ENCODE measurements around the gene RPS2. TPM values are rescaled to one million over a fixed set of nuclear protein-coding genes. Genes with fewer than 3 reads are reported as not detected.

Gene RPS2
- total RNA-seq, 4 donors from 2014 or later = 2,603 to 4,441 (median 3,196) TPM

DNA sequence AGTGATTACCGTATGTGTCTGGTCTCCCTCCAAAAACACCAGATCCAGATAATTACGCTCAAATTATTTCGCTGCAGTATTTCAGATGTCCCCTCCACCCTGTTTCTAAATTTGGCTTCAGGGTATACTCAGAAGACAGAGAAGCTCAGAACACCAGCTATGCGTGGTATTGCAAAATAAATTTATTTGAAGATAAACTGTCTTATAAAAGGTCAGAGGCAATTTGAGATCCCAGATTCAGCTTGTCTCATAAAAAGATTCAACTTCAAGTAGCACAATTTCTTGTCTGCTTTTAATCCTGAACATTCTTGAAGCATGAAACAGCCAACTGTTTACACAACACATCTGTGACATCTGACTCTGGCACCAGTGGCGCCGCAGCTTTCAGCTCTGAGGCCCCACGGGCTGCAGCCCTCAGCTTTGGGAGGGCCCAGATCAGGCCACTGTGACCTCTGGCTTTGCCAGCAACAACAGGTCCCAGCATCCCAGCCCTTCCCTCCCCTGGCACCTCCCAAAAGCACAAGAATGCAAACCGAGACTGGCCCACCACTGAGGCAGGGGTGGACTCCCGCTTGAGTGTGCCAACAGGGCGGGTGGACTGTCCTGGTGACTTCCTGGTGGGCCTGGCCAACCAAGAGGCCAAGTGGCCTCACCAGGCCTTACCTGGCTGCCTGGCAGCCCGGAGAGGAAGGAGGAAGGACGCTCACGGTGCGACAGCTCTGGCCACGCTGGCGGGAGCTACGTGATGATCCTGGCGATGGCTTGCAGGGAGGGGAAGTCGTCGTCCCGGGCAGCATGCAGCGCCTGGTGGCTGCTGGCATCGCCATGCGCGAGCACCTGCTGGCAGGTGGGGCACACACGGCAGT, 33.1 kb upstream of the RPS2 start:
- TF ChIP-seq POLR2A (IDR thresholded peaks at IDR 0.05) = no peak
- TF ChIP-seq, protein P1, sequence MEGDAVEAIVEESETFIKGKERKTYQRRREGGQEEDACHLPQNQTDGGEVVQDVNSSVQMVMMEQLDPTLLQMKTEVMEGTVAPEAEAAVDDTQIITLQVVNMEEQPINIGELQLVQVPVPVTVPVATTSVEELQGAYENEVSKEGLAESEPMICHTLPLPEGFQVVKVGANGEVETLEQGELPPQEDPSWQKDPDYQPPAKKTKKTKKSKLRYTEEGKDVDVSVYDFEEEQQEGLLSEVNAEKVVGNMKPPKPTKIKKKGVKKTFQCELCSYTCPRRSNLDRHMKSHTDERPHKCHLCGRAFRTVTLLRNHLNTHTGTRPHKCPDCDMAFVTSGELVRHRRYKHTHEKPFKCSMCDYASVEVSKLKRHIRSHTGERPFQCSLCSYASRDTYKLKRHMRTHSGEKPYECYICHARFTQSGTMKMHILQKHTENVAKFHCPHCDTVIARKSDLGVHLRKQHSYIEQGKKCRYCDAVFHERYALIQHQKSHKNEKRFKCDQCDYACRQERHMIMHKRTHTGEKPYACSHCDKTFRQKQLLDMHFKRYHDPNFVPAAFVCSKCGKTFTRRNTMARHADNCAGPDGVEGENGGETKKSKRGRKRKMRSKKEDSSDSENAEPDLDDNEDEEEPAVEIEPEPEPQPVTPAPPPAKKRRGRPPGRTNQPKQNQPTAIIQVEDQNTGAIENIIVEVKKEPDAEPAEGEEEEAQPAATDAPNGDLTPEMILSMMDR (IDR thresholded peaks at IDR 0.05) = no peak
- intact Hi-C loops (cut with DNase I; ENCODE audit: low total_unique reads) = no loop called here
- H3K4me3 ChIP-seq (ENCODE audit: low read depth, poor library complexity, severe bottlenecking) = no peak overlapping the region
- 78% methylated on average over 26 of the region's 26 CpGs for WGBS, 2 donors
- no peak for DNase-seq (ENCODE audit: low spot score in 2 of 2)

DNA sequence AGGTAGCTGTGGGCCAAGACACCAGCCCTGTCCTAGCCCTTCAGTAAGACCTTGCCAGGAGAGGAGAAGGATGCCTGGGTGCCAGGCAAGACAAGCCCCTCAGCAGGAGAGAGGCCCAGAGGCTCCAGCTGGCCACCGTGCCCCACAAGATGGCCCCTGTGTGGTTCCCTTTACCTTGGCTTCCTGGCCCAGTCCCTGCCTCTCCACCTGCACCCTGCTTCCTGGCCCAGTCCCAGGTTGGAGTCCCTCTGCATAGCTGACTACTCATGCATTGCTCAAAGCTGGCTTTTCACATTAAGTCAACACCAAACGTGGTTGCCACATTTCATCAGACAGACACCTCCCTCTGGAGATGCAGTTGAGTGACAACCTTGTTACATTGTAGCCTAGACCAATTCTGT, 29.1 kb upstream of the RPS2 start:
- H3K4me3 ChIP-seq (ENCODE audit: low read depth, poor library complexity, severe bottlenecking) = no peak overlapping the region
- no peak for DNase-seq (ENCODE audit: low spot score in 2 of 2)
- intact Hi-C loops (cut with DNase I; ENCODE audit: low total_unique reads) = no loop called here
- TF ChIP-seq POLR2A (IDR thresholded peaks at IDR 0.05) = no peak
- TF ChIP-seq, protein P1 (IDR thresholded peaks at IDR 0.05) = no peak
- WGBS, 2 donors = 59 to 64% methylated on average over 2 of the region's 2 CpGs

DNA sequence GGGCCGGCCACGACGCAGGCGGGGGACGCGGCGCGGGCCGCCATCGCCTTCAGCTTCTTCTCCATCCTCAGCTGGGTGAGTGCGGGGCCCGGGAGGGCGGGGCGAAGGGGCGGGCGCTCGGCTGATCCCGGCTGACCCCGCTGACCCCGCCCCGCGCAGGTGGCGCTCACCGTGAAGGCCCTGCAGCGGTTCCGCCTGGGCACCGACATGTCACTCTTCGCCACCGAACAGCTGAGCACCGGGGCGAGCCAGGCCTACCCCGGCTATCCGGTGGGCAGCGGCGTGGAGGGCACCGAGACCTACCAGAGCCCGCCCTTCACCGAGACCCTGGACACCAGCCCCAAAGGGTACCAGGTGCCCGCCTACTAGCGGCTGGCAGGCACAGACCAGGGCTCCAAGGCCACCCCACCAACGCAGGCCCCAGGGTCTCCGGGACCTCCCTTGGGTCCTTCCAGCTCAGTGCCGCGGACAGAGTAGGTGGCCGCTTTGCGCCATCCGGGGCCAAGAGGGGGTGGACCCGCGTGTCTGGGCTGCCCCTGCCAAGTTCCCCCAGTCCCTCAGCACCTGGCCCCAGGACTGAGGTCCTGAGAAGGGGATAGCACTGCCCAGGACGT, 28.2 kb upstream of the RPS2 start:
- intact Hi-C loops (cut with DNase I; ENCODE audit: low total_unique reads) = no loop called here
- DNase-seq (ENCODE audit: low spot score in 2 of 2) = no peak
- WGBS, 2 donors = 50 to 81% methylated on average over 18 to 42 of the region's 50 CpGs
- no peak for TF ChIP-seq POLR2A (IDR thresholded peaks at IDR 0.05)
- TF ChIP-seq, protein P1 (IDR thresholded peaks at IDR 0.05) = no peak
- H3K4me3 ChIP-seq (ENCODE audit: low read depth, poor library complexity, severe bottlenecking) = no peak overlapping the region

DNA sequence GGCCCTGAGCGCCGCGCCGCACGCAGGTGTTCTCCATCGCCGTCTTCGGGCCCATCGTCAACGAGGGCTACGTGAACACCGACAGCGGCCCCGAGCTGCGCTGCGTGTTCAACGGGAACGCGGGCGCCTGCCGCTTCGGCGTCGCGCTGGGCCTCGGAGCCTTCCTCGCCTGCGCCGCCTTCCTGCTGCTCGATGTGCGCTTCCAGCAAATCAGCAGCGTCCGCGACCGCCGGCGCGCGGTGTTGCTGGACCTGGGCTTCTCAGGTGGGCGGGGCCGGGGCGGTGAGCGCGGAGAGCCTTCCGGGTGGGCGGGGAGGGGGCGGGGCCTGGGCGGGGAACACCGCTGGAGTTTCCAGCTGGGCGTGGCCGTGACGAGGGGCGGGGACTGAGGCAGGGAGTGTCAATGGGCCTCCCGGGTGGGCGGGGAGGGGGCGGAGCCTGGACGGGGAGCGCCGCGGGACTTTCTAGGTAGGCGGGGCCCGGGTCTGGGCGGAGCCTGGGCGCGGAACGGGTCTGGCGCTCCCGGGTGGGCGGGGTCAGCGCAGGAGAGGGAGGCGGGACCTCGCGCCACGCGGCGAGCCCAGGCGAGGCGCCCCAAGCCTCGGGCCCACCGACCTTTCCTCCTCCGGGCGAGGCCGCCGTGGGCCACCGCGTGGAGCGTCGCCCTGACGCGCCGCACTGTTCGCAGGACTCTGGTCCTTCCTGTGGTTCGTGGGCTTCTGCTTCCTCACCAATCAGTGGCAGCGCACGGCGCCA, 27.5 kb upstream of the RPS2 start:
- intact Hi-C loops (cut with DNase I; ENCODE audit: low total_unique reads) = no loop called here
- TF ChIP-seq, protein P1 (IDR thresholded peaks at IDR 0.05) = no peak
- no peak for TF ChIP-seq POLR2A (IDR thresholded peaks at IDR 0.05)
- WGBS, 2 donors = 0 to 21% methylated on average over 18 to 39 of the region's 96 CpGs
- peak; percentile 92 to 98 for DNase-seq (ENCODE audit: low spot score in 2 of 2)
- H3K4me3 ChIP-seq (ENCODE audit: low read depth, poor library complexity, severe bottlenecking) = no peak overlapping the region

DNA sequence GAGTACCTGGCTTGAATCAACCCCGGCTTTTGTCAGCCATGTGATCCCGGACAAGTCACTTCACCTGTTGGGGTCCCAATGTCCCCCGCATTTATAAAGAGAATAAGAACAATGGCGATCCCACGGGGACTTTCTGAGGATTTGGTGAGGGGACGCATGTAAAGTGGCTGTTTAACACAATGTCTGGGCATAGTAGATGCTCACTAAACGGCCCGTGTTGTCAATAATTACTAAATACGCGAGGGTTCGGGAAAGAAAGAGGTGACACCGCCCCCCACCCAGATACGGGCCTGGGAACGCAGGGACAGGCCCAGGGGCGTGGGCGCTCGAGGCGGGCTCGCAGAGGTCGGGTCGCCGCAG, 26.9 kb upstream of the RPS2 start:
- TF ChIP-seq, protein P1 (IDR thresholded peaks at IDR 0.05) = no peak
- no peak for TF ChIP-seq POLR2A (IDR thresholded peaks at IDR 0.05)
- intact Hi-C loops (cut with DNase I; ENCODE audit: low total_unique reads) = no loop called here
- DNase-seq (ENCODE audit: low spot score in 2 of 2) = no peak
- no peak overlapping the region for H3K4me3 ChIP-seq (ENCODE audit: low read depth, poor library complexity, severe bottlenecking)
- WGBS, 2 donors = 10 to 18% methylated on average over 15 to 20 of the region's 22 CpGs

Data from lower leg skin (tissue), 4 donors.